GM12892 (cell line): ENCODE data around the gene SPINK13.

Experiments used
- POLR2A ChIP-seq: IDR thresholded peaks from 2 replicates; pipeline ENCODE4 v1.6.1; 2011; ENCODE audit warnings: low read depth, low read length, control low read depth
- POLR2AphosphoS5 ChIP-seq: IDR thresholded peaks from 2 replicates; pipeline ENCODE4 v1.6.1; 2011; ENCODE audit warnings: low read depth, low read length, control low read depth

- TF ChIP-seq POLR2AphosphoS5, result no peak
- no peak for TF ChIP-seq POLR2A
These were observed 45.6 kb downstream of the SPINK13 start for GRCh38 chr5:148314187-148314586.
